GM12864 (cell line): ENCODE data around the gene LGALS9B.
"Not testable (repeated sequence)": the region's sequence is repeated elsewhere in the genome, so short reads cannot be mapped to it uniquely, and the experiment has no call there.

Source experiments
- DNase-seq: peaks from one replicate; pipeline ENCODE4 v3.0.0-alpha.2; 2011; ENCODE audit warnings: low read depth
- H3K4me3 ChIP-seq: 2 replicates; pipeline ENCODE4 v1.5.1; 2011; ENCODE audit warnings: mild to moderate bottlenecking, low read depth, low read length, control low read depth

The LGALS9B gene

DNA sequence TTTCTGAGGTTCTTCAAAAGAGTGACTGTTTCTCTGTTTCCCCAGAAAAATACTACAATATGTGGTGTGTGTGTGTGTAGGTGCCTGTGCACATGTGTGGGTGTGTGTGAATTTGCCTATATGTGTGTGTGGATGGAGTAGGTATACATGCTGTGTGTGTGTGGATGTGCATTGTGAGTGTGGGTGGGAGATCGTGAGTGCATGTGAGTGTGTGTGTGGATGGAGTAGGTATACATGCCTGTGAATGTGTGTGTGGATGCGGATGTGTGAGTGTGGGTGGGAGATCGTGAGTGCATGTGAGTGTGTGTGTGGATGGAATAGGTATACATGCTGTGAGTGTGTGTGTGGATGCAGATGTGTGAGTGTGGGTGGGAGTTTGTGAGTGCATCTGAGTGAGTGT, 32.2 kb downstream of the LGALS9B start:
- H3K4me3 ChIP-seq, DNase-seq: not testable (repeated sequence)

DNA sequence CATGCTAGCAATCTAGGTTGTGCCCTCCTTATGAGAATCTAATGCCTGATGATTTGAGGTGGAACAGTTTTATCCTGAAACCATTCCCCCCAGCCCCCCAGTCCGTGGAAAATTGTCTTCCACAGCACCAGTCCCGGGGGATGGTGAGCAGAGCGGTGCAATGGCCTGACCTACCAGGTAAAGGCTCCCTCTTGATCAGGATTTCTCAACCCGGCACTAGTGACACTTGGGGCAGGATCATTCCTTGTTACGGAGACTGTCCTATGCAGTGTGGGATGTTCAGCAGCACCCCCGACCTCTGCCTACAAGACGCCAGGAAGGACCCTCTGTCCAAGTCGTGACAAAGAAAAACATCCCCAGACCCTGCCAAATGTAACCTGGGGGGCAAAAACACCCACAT, 34.0 kb downstream of the LGALS9B start:
- DNase-seq, H3K4me3 ChIP-seq: not testable (repeated sequence)

- H3K4me3 ChIP-seq, DNase-seq: not testable (repeated sequence)
Observed at GRCh38 chr17:20427264-20427663, 40.1 kb downstream of the LGALS9B start.

DNA sequence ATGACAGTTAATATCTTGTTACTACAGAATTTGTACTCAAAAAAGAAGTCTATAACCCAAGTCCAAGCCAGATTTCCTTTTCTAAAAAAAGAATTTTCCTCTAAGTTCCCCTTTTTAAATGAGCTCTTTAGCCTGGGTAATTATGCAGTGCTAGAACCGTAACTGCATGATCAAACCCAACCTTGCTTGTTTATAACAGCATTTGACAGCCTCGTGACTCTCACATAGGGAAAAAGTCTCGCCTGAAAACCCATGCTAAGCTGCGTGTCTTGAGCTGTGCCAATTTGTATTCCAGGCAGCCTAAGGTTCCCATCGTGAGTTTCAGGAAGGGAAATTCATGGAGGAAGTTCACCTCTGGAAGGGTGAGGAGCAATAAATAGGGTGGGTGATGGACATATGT, 44.5 kb downstream of the LGALS9B start:
- not testable (repeated sequence) for H3K4me3 ChIP-seq

DNA sequence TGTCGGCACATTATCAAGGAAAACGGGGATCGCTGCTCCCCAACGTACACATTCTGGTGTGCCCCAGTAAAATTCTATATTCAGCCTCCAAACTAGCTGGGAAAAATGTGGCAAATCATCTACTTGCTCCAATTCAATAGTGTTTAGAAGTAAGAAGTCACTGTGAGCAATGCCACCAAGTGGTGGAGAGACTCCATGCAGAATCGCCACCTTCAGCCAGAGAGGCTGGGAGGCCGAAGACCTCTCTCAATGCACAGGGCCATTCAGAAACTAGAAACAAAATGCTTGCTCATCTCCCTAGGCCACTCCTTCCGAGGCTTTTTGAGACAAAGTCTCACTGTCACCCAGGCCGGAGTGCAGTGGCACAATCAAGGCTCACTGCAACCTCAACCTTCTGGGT, 48.5 kb downstream of the LGALS9B start:
- DNase-seq, H3K4me3 ChIP-seq: not testable (repeated sequence)

More for the DNA sequence above, 44.5 kb downstream of the LGALS9B start:
- DNase-seq: not testable (repeated sequence)

DNA sequence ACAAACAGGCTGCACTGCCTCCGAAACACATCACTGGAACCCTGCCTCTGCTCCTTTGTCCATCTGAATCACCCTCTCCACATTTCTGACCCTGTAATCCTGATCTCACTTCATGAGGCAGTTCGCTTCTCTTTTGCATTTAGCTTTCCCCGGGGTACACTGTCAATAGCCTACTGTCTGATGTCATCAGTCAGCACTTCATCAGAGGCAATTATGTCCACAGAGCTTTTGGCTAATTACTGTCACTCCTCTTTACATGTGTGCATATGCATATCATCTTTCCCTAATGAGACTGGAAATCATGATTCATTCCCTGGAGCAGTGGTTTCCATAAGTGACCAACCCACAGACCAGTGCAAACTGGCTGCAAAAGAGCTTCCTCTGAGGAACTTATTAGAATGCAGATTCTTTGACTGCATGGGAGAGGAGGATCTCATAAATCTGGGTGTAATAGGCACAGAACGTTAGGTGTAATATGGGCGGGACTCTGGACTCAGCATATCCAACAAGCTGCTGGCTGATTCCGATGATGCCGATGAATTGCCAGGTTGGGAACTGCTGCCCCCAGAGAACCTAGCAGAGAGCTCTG, 49.8 kb downstream of the LGALS9B start:
- H3K4me3 ChIP-seq, DNase-seq: not testable (repeated sequence)

- not testable (repeated sequence) for H3K4me3 ChIP-seq, DNase-seq
Observed at GRCh38 chr17:20416381-20416911, 50.9 kb downstream of the LGALS9B start.

GRCh38 chr17:20415479-20415878, 51.9 kb downstream of the LGALS9B start:
- not testable (repeated sequence) for H3K4me3 ChIP-seq

DNA sequence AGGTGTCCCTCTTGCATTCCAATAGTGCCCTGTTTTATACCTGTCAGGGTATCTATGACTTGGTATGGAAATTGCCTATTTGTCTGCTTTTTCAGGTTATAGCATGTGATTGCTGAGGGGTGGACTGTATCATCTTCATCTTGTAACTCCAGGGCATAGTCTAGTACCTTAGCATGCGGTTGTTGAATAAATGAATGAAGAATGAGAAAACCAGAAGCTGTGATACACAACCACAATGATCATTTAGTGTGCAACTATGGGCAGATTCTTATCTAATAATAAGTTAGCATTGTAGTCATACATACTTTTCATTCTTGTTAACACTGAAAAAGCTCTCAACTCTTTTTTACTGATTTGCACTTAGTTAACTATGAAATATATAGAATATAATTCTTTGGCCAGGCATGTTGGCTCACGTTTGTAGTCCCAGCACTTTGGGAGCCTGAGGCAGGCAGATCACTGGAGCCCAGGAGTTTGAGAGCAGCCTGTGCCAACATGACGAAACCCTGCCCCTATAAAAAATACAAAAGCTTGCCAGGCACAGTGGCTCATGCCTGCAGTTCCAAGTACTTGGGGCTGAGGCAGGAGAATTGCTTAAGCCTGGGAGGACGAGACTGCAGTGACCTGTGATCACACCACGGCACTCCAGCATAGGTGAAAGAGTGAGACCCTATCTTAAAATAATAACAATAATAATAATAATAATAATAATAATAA, 65.9 kb downstream of the LGALS9B start:
- H3K4me3 ChIP-seq, DNase-seq: not testable (repeated sequence)

More at GRCh38 chr17:20415479-20415878, 51.9 kb downstream of the LGALS9B start:
- not testable (repeated sequence) for DNase-seq

DNA sequence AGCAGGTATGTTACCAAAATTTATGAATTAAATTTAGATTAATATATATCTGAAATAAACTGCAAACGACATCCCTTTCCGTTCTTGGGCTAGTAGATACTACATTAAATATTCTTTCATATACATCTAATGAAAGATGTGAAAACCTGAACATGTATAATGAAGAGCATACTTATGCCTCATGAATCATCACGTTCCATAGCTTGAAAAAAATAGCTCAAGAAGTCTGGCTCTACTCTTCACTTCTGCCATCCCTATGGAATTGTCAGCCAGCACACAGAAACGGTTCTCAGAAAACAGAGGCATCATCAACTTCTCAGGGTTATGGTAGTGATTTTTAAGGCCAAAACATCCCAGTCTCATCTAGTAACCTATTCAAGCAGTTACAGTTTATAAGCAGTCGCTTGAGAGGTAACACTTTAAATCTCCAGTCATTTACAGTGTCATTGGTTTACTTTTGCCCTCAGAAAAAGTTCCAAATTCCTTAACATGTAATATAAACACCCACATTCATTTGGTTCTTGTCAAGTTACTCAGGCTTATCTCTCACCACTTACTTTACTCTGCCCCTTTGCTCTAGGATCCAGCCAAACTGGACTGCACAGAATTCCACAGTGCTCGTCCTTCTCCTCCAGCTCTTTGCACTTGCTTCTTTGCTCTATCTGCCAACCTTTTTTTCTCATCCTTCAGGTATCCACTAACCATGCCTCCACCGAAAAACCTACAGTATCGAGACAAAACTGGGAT, 66.6 kb downstream of the LGALS9B start:
- not testable (repeated sequence) for H3K4me3 ChIP-seq, DNase-seq
